Right atrium auricular region (tissue), 2 donors: ENCODE results near the gene NDUFB6. TPM values are rescaled to one million over a fixed set of nuclear protein-coding genes. Genes with fewer than 3 reads are reported as not detected.
"Not testable (repeated sequence)": the region's sequence is repeated elsewhere in the genome, so short reads cannot be mapped to it uniquely, and the experiment has no call there.

ENCODE experiments used
- DNase-seq: peaks from one replicate; pipeline ENCODE4 v3.0.0-alpha.2; 2019; ENCODE audit warnings: low spot score
- H3K27ac ChIP-seq, 2 donors: fragments of 200-600 bp; sonication (generic); 1 replicate in 1 of 2; 2 replicates in 1 of 2; pipeline ENCODE4 v1.5.1; 2016 to 2019
- H3K27me3 ChIP-seq, 2 donors: fragments of 200-600 bp; sonication (generic); one replicate each; pipeline versions ENCODE4 v1.5.1 to v1.6.0; 2017 to 2019
- H3K36me3 ChIP-seq: fragments of 200-600 bp; sonication (generic); one replicate; pipeline ENCODE4 v1.5.1; 2016
- H3K4me1 ChIP-seq, 2 donors: fragments of 200-600 bp; sonication (generic); one replicate each; pipeline versions ENCODE4 v1.5.1 to v1.6.0; 2017 to 2019
- H3K4me3 ChIP-seq, 2 donors: fragments of 200-600 bp; sonication (generic); 1 replicate in 1 of 2; 2 replicates in 1 of 2; pipeline ENCODE4 v1.5.1; 2017 to 2019; ENCODE audit warnings: mild to moderate bottlenecking in 1 of 2, moderate library complexity in 1 of 2
- H3K9me3 ChIP-seq, 2 donors: fragments of 200-600 bp; sonication (generic); one replicate each; pipeline ENCODE4 v1.5.1; 2019
- total RNA-seq, 2 donors: library from RNA; depleted of rRNA; stranded (reverse); fragments of >200 nt; gene quantifications; one replicate each; pipeline ENCODE4 v1.1.0, GENCODE V29; 2016
- TF ChIP-seq, protein P1 (sequence below), 2 donors: fragments of 200-600 bp; sonication (generic); IDR thresholded peaks; one replicate each; pipeline ENCODE4 v1.5.1; 2019; ENCODE audit warnings: antibody characterized with exemption in 2 of 2

Gene NDUFB6
- total RNA-seq, 2 donors from 2014 or later = 70.1 to 134 TPM

- TF ChIP-seq, protein P1, sequence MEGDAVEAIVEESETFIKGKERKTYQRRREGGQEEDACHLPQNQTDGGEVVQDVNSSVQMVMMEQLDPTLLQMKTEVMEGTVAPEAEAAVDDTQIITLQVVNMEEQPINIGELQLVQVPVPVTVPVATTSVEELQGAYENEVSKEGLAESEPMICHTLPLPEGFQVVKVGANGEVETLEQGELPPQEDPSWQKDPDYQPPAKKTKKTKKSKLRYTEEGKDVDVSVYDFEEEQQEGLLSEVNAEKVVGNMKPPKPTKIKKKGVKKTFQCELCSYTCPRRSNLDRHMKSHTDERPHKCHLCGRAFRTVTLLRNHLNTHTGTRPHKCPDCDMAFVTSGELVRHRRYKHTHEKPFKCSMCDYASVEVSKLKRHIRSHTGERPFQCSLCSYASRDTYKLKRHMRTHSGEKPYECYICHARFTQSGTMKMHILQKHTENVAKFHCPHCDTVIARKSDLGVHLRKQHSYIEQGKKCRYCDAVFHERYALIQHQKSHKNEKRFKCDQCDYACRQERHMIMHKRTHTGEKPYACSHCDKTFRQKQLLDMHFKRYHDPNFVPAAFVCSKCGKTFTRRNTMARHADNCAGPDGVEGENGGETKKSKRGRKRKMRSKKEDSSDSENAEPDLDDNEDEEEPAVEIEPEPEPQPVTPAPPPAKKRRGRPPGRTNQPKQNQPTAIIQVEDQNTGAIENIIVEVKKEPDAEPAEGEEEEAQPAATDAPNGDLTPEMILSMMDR (IDR thresholded peaks at IDR 0.05) = no peak
- Histone ChIP-seq H3K27me3 (no peaks in the 10 kb centered on the region), H3K36me3 (no peaks in the 10 kb centered on the region), H3K4me1 (peaks cover 0 to 21% of the 10 kb centered on the region in 2 donors), H3K27ac (peak within 1 kb of the TSS; percentile 95 to 96), H3K9me3 (no peaks in the 10 kb centered on the region), H3K4me3 (peak within 1 kb of the TSS; percentile 78 to 85)
- peak; percentile 91 for DNase-seq
Observed at GRCh38 chr9:32552172-32552872, 20.6 kb downstream of the NDUFB6 start, which contains the start of the genes SMIM27 and TOPORS. Gene SMIM27, plus strand, starts transcription at chr9:32552327. Its CDS starts 108 bp downstream, at chr9:32552435. Gene TOPORS, minus strand, starts transcription at chr9:32552586. Its CDS starts 150 bp downstream, at chr9:32552436.

DNA sequence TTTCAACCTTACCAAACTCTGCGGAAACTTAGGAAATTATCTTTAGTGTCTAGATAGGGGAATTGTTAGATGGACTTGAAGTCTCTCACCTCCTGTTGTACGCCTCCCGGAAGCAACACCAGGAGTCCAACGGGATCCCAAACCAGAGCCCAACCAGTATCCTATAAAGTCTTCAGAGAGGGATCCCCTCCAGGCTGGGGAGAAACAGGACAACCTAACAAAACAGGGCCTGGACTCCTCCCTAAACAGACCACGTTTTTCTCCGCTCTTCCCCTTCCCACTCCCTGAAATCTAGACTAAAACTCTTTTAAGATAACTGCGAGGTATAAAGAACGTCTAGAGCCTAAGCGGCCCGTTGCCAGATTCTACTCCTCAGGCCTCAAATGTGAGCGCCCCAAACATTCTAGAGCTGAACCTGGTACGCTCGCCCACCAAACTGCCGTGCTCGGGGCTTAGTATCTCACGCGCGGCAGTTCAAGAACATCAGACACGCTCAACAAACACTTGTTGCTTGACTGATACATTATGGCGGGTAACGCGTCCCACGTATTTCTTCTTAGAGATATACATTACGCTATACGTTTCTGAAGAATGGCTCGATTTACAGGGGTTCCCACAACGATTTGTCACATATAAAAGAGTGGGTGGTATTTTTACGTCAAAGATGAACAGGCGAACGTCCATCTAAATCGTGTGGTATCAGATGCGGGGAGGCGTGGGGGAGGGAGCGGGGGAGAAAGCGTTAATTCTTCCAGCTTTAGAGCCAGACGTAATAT, 21.5 kb downstream of the NDUFB6 start:
- peak; percentile 61 for DNase-seq

DNA sequence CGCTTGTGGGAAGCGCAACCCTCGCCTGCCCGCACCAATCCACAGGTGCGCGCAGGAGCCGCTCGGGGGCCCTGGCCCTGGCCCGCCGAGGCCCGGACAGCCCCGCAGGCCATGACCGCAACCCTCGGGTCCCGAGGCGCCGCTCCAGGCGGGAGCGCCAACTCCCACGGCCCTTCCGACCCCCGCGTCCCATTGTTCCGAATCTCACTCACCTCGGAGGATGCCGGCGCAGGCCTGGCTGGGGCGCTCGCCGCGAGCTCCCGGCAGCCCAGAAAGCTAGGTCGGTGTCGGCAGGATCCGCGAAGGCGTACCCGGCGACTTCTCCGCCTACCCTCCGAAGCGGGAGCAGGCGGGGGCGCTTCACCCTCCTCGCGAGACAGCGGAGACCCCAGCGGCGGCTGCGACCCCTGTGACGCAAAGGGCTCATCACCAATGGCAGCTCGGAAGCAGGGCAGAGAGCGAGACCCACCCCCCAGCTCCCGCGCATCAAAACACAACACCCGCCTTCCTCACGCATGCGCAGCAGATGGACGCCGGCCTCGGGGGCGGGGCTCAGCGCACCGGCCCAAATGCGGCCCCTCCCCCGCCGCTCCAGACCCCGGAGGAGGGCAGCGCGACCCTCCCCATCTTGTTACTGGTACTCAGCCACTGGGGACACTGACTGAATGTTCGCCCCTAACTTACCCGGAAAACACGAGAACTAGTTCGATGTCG, 22.2 kb downstream of the NDUFB6 start:
- DNase-seq = peak; percentile 92
- Histone ChIP-seq H3K4me3 (peak overlapping the region; percentile 78 to 85), H3K9me3 (no peaks in the 10 kb centered on the region), H3K36me3 (no peaks in the 10 kb centered on the region), H3K27me3 (no peaks in the 10 kb centered on the region), H3K27ac (peak overlapping the region; percentile 95 to 96), H3K4me1 (peaks cover 0 to 21% of the 10 kb centered on the region in 2 donors)
- TF ChIP-seq, protein P1 (IDR thresholded peaks at IDR 0.05) = no peak

More for the DNA sequence above, 21.5 kb downstream of the NDUFB6 start:
- Histone ChIP-seq H3K27me3 (no peaks in the 10 kb centered on the region), H3K27ac (peak overlapping the region; percentile 95 to 96), H3K4me3 (peak overlapping the region; percentile 78 to 85), H3K36me3 (no peaks in the 10 kb centered on the region), H3K4me1 (peaks cover 0 to 21% of the 10 kb centered on the region in 2 donors), H3K9me3 (no peaks in the 10 kb centered on the region)
- TF ChIP-seq, protein P1 (IDR thresholded peaks at IDR 0.05) = no peak

- Histone ChIP-seq H3K4me3 (peak overlapping the region; percentile 78 to 85), H3K9me3 (no peaks in the 10 kb centered on the region), H3K27me3 (no peaks in the 10 kb centered on the region), H3K27ac (peak overlapping the region; percentile 95 to 96), H3K4me1 (peaks cover 0 to 21% of the 10 kb centered on the region in 2 donors), H3K36me3 (no peaks in the 10 kb centered on the region)
- TF ChIP-seq, protein P1 (IDR thresholded peaks at IDR 0.05) = no peak
- DNase-seq = no peak
Observed at GRCh38 chr9:32550150-32550561, 22.8 kb downstream of the NDUFB6 start.

GRCh38 chr9:32548213-32548612, 24.7 kb downstream of the NDUFB6 start:
- not testable (repeated sequence) for H3K4me3 ChIP-seq, H3K9me3 ChIP-seq, H3K27ac ChIP-seq, DNase-seq, H3K36me3 ChIP-seq, H3K27me3 ChIP-seq
- H3K4me1 ChIP-seq = peaks cover 0 to 17% of the 10 kb centered on the region in 2 donors
